OCI-LY7 (cell line): Measurements from ENCODE around the gene MLPH. TPM values are rescaled to one million over a fixed set of nuclear protein-coding genes. Genes with fewer than 3 reads are reported as not detected.

Source experiments
- BruUV-seq: library from RNA; stranded (reverse); fragments of 400-500 nt; replicated peaks from 2 replicates; lab custom pipeline; 2021; lab: Mats Ljungman, UMichigan
- CTCF ChIA-PET: fragments of 300-600 bp; sonication (Branson Sonifier 250); formaldehyde crosslinking; loops from one replicate; lab custom pipeline; 2022; ENCODE audit warnings: antibody characterized with exemption; ENCODE audit not compliant: unreplicated experiment; lab: Charles Lee
- POLR2A ChIA-PET: fragments of 300-600 bp; sonication (Branson Sonifier 250); formaldehyde crosslinking; loops from one replicate; lab custom pipeline; 2022; ENCODE audit warnings: antibody characterized with exemption; lab: Charles Lee
- DNase-seq: peaks from one replicate; pipeline ENCODE4 v3.0.0-alpha.2; 2015; ENCODE audit warnings: low spot score
- H2AFZ ChIP-seq: fragments of 200-600 bp; sonication (generic), shearing (Covaris generic); 2 replicates; pipeline ENCODE4 v1.6.1; 2014; ENCODE audit warnings: mild to moderate bottlenecking, antibody characterized with exemption, low read length, moderate library complexity
- H3K27ac ChIP-seq: fragments of 200-600 bp; sonication (generic); 2 replicates; pipeline ENCODE4 v1.5.1; 2014; ENCODE audit warnings: mixed run types, low read depth, mild to moderate bottlenecking, moderate library complexity, low read length, inconsistent platforms; ENCODE audit not compliant: poor library complexity, severe bottlenecking
- H3K36me3 ChIP-seq: fragments of 200-600 bp; sonication (generic); 2 replicates; pipeline ENCODE4 v1.6.1; 2014; ENCODE audit warnings: mild to moderate bottlenecking, antibody characterized with exemption, low read length, moderate library complexity, mixed read lengths; ENCODE audit not compliant: insufficient read depth
- H3K4me1 ChIP-seq: fragments of 200-600 bp; sonication (generic); 2 replicates; pipeline ENCODE4 v1.5.1; 2014; ENCODE audit warnings: mild to moderate bottlenecking, low read length; ENCODE audit not compliant: insufficient read depth, poor library complexity, severe bottlenecking
- H3K4me2 ChIP-seq: fragments of 200-600 bp; sonication (generic); 2 replicates; pipeline ENCODE4 v1.6.1; 2014; ENCODE audit warnings: mild to moderate bottlenecking, low read length
- H3K4me3 ChIP-seq: fragments of 200-600 bp; sonication (generic); 2 replicates; pipeline ENCODE4 v1.5.1; 2014; ENCODE audit warnings: mild to moderate bottlenecking, low read depth, low read length; ENCODE audit not compliant: poor library complexity, severe bottlenecking
- H3K79me2 ChIP-seq: fragments of 200-600 bp; sonication (generic); 2 replicates; pipeline ENCODE4 v1.6.1; 2016; ENCODE audit warnings: low read depth, mild to moderate bottlenecking, low read length, moderate library complexity, mixed read lengths; ENCODE audit not compliant: insufficient read depth
- H3K9me2 ChIP-seq: fragments of 200-600 bp; sonication (generic); 2 replicates; pipeline ENCODE4 v1.6.1; 2016; ENCODE audit warnings: mild to moderate bottlenecking, low read length, mixed read lengths; ENCODE audit not compliant: insufficient read depth
- H3K9me3 ChIP-seq: fragments of 200-600 bp; sonication (generic); 2 replicates; pipeline ENCODE4 v1.6.1; 2014; ENCODE audit warnings: mild to moderate bottlenecking, mixed run types, low read length, mixed read lengths
- H4K20me1 ChIP-seq: fragments of 200-600 bp; sonication (generic); 2 replicates; pipeline ENCODE4 v1.6.1; 2014; ENCODE audit warnings: mild to moderate bottlenecking, antibody characterized with exemption, low read length, moderate library complexity, mixed read lengths; ENCODE audit not compliant: insufficient read depth
- CTCF ChIP-seq: fragments of 200-600 bp; sonication (generic); conservative IDR thresholded peaks from 2 replicates; pipeline ENCODE4 v1.5.1; 2014; ENCODE audit warnings: mild to moderate bottlenecking, antibody characterized with exemption, low read length, moderate library complexity, mixed read lengths
- EZH2phosphoT487 ChIP-seq: fragments of 200-600 bp; sonication (generic); IDR thresholded peaks from 2 replicates; pipeline ENCODE4 v1.6.1; 2018; ENCODE audit warnings: low read depth, borderline replicate concordance, mild to moderate bottlenecking, mixed run types, antibody characterized with exemption, low read length, moderate library complexity, mixed read lengths
- intact Hi-C: fragments of 100-400 bp; cut with micrococcal nuclease; formaldehyde crosslinking; loops from one replicate; pipeline ENCODE4 v1.10.0; 2022; ENCODE audit not compliant: unreplicated experiment
- total RNA-seq, 2 experiments: library from RNA; depleted of rRNA in 1 of 2; stranded (reverse); fragments of >200 nt in 1 of 2; shearing (Covaris generic) in 1 of 2; gene quantifications; 2 replicates each; pipeline ENCODE4 v1.2.3, GENCODE V29; 2014 to 2022

MLPH gene
- total RNA-seq, 2 experiments from 2014 or later = not detected

GRCh38 chr2:237581326-237581725 is 94.3 kb downstream of the MLPH start:
- H3K36me3 ChIP-seq = no peaks in the 10 kb centered on the region
- no peak for DNase-seq
- H3K4me1 ChIP-seq = no peaks in the 10 kb centered on the region
- no peak overlapping the region for H3K4me2 ChIP-seq
- ChIA-PET CTCF (no interaction called here), POLR2A (interaction anchor here (0.6 kb wide), 1 partner anchor 1296 kb away, joined by 3 read pairs; no protein-coding TSS in a partner anchor)
- no peaks in the 10 kb centered on the region for H4K20me1 ChIP-seq
- TF ChIP-seq CTCF (no peak), EZH2phosphoT487 (no peak)
- intact Hi-C loops = loop anchor here (1.0 to 10.0 kb wide), 3 partner anchors 84 to 193 kb away; no protein-coding TSS in a partner anchor
- no peaks in the 10 kb centered on the region for H3K79me2 ChIP-seq
- no peak overlapping the region for H2AFZ ChIP-seq
- H3K9me3 ChIP-seq = no peaks in the 10 kb centered on the region
- no peaks in the 10 kb centered on the region for H3K9me2 ChIP-seq
- H3K27ac ChIP-seq = no peak overlapping the region
- H3K4me3 ChIP-seq = no peak overlapping the region
- no TSS peak for BruUV-seq

DNA sequence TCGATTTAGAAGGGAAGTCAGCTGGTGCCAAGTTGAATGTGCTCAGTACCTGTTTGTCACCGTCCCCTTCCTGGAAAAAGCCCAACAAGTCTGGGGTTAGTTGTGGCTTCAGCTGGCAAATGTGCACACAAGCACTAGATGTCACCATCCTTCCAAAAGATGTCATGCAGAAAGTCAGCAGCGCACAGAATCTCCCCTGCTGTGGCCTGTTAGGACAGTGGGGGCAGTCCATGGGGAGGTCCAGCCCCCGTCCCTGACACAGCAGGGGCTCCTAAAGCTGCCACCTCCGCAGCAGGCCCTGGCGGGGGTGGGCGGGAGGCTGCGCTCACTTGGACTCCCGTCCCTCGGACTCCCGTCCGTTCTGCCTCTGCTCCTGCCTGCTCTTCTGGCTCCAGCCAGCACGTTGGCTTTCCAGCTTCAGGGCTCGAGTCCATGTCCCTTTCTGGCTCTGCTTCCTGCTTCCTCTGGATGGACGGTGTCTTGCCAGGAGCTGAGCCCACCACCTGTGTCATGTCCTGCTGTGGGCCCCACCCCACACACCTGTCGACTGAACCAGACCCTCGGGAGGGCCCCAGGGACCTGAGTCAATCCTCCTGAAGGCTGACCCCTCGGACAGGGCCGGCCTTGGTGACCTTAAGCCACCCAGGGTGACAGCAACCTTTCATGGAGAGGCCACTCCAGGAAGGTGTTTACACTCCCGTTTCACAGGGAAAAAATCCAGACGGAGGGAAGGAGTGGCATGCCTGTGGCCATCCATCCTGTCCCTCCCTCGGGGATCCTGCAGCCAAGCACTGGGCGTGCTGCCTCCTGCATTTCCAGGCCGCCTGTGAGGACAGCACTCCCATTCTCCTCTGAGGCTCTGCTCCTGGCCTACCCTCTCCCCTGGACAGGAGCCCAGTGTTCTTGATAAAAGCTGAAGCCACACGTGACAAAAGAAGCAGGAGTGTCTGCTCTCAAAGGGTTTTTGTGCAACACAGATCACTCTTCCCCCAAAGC is 95.0 kb downstream of the MLPH start:
- no peaks in the 10 kb centered on the region for H3K79me2 ChIP-seq
- H4K20me1 ChIP-seq = no peaks in the 10 kb centered on the region
- H3K4me3 ChIP-seq = no peak overlapping the region
- DNase-seq = peak; percentile 62
- H3K4me1 ChIP-seq = no peaks in the 10 kb centered on the region
- H2AFZ ChIP-seq = no peak overlapping the region
- H3K9me3 ChIP-seq = no peaks in the 10 kb centered on the region
- H3K9me2 ChIP-seq = no peaks in the 10 kb centered on the region
- TF ChIP-seq EZH2phosphoT487 (no peak), CTCF (peak; percentile 70)
- H3K27ac ChIP-seq = no peak overlapping the region
- no TSS peak for BruUV-seq
- intact Hi-C loops = loop anchor here (1.0 to 10.0 kb wide), 3 partner anchors 83 to 193 kb away; no protein-coding TSS in a partner anchor
- CTCF ChIA-PET = no interaction called here
- H3K36me3 ChIP-seq = no peaks in the 10 kb centered on the region
- POLR2A ChIA-PET = interaction anchor here (0.5 to 0.6 kb wide), 2 partner anchors 981 to 1297 kb away, joined by 3 read pairs; no protein-coding TSS in a partner anchor
- no peak overlapping the region for H3K4me2 ChIP-seq
